Activated CD8-positive, alpha-beta T cell treated with anti-CD3 and anti-CD28 coated beads for 36 hours (primary cell): ENCODE results near the gene UBE2O. TPM values are rescaled to one million over a fixed set of nuclear protein-coding genes. Genes with fewer than 3 reads are reported as not detected.

Experiments used
- ATAC-seq: fragments of 200-7000 bp; cut with Tn5 transposase; one replicate; pipeline ENCODE4 v1.10.0; 2021; ENCODE audit warnings: mild to moderate bottlenecking, moderate library complexity
- CTCF ChIA-PET: fragments of 350-600 bp; sonication (Branson Sonifier 250); formaldehyde crosslinking; loops from one replicate; lab custom pipeline; 2021; ENCODE audit warnings: antibody characterized with exemption; lab: Charles Lee
- POLR2A ChIA-PET: fragments of 350-600 bp; sonication (Branson Sonifier 250); formaldehyde crosslinking; loops from one replicate; lab custom pipeline; 2021; ENCODE audit warnings: antibody characterized with exemption; lab: Charles Lee
- DNase-seq: peaks from one replicate; pipeline ENCODE4 v3.0.0-alpha.2; 2020
- H3K27ac Mint-ChIP-seq: one replicate; pipeline ENCODE4 v1.8.0; 2021; ENCODE audit warnings: mild to moderate bottlenecking, mixed read lengths
- H3K27me3 Mint-ChIP-seq: one replicate; pipeline ENCODE4 v1.8.0; 2021; ENCODE audit warnings: mixed read lengths
- H3K36me3 Mint-ChIP-seq: one replicate; pipeline ENCODE4 v1.8.0; 2021; ENCODE audit warnings: low read depth, mixed read lengths
- H3K4me1 Mint-ChIP-seq: one replicate; pipeline ENCODE4 v1.8.0; 2021; ENCODE audit warnings: low read depth, mixed read lengths
- H3K4me3 Mint-ChIP-seq: one replicate; pipeline ENCODE4 v1.8.0; 2021; ENCODE audit warnings: mild to moderate bottlenecking, moderate library complexity, mixed read lengths
- H3K9me3 Mint-ChIP-seq: one replicate; pipeline ENCODE4 v1.8.0; 2021; ENCODE audit warnings: mixed read lengths
- CTCF ChIP-seq: fragments of 200-600 bp; IDR thresholded peaks from one replicate; pipeline ENCODE4 v1.8.0; 2022; ENCODE audit warnings: antibody characterized with exemption, mild to moderate bottlenecking
- intact Hi-C: fragments of 100-400 bp; cut with micrococcal nuclease; formaldehyde crosslinking; loops from one replicate; pipeline ENCODE4 v1.10.0; 2022
- total RNA-seq, 2 experiments: library from RNA; stranded (reverse); gene quantifications; one replicate each; pipeline ENCODE4 v1.2.3, GENCODE V29; 2021

UBE2O gene
- total RNA-seq, 2 experiments from 2014 or later: 36.8 to 39.5 TPM

DNA sequence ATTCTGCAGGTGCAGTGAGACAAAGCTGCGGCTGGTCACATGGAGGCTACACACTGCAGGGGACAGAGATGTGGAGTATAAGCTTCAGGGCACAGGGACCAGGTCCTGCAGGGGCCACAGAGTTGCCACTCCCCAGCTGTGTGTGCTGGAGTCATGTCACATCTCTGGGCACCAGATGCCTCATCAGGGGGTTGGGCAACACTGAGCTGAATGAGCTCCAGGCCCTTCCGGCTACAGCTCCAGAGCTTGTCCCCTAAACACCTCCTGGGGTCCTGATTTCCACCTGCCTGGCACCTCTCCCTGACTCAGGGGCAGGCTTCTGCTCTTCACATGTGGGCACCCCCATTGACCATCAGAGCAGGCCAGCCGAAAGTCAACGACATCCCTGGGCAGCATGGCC, 36.1 kb downstream of the UBE2O start:
- H3K4me3 Mint-ChIP-seq: no peak overlapping the region
- H3K36me3 Mint-ChIP-seq: no peaks in the 10 kb centered on the region
- H3K27me3 Mint-ChIP-seq: no peaks in the 10 kb centered on the region
- H3K27ac Mint-ChIP-seq: no peak overlapping the region
- no peak for ATAC-seq
- no peak for TF ChIP-seq CTCF
- intact Hi-C loops: no loop called here
- ChIA-PET POLR2A (interaction anchor here (0.7 to 0.8 kb wide), 3 partner anchors 8 to 30 kb away, joined by 3 read pairs; no protein-coding TSS in a partner anchor), CTCF (interaction anchor here (1.0 to 4.1 kb wide), 4 partner anchors 8 to 106 kb away, joined by 3 to 26 read pairs (median 6); no protein-coding TSS in a partner anchor)
- peaks cover 15% of the 10 kb centered on the region for H3K4me1 Mint-ChIP-seq
- H3K9me3 Mint-ChIP-seq: no peaks in the 10 kb centered on the region
- no peak for DNase-seq

DNA sequence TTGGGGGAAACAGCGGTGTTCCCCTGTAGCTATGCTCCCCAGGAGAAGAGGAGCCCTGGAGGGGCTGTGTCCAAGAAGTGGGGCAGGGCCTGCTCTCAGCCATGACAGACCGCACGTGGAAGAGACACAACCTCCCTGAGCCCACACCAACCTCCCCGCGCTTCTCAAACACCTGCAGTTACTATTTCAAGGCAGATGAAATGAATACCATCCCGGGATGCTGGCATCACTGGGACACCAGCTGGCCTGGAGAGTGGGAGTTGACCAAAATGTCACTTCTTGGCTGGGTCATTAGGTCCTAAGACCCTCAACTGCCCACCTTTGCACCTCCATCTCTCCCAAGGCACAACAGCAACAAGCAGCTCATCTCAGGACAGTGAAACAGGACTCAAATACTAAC, 36.5 kb downstream of the UBE2O start:
- DNase-seq: no peak
- Mint-ChIP-seq H3K27ac (no peak overlapping the region), H3K36me3 (no peaks in the 10 kb centered on the region), H3K27me3 (no peaks in the 10 kb centered on the region), H3K9me3 (no peaks in the 10 kb centered on the region), H3K4me1 (peaks cover 15% of the 10 kb centered on the region), H3K4me3 (no peak overlapping the region)
- intact Hi-C loops: no loop called here
- no peak for ATAC-seq
- TF ChIP-seq CTCF: no peak
- ChIA-PET POLR2A (interaction anchor here (0.7 to 1.3 kb wide), 4 partner anchors 9 to 30 kb away, joined by 3 read pairs; no protein-coding TSS in a partner anchor), CTCF (interaction anchor here (1.2 to 4.1 kb wide), 3 partner anchors 8 to 106 kb away, joined by 3 to 26 read pairs (median 10); no protein-coding TSS in a partner anchor)

- ChIA-PET POLR2A (interaction anchor here (1.3 kb wide), 1 partner anchor 10 kb away, joined by 3 read pairs; no protein-coding TSS in a partner anchor), CTCF (interaction anchor here (1.2 to 4.1 kb wide), 3 partner anchors 18 to 107 kb away, joined by 3 to 26 read pairs (median 6); no protein-coding TSS in a partner anchor)
- Mint-ChIP-seq H3K4me1 (peaks cover 15% of the 10 kb centered on the region), H3K36me3 (no peaks in the 10 kb centered on the region), H3K4me3 (no peak overlapping the region), H3K9me3 (no peaks in the 10 kb centered on the region), H3K27me3 (no peaks in the 10 kb centered on the region), H3K27ac (no peak overlapping the region)
- DNase-seq (no peak), ATAC-seq (no peak)
- intact Hi-C loops: no loop called here
- no peak for TF ChIP-seq CTCF
Measured at GRCh38 chr17:76415786-76416185, 37.2 kb downstream of the UBE2O start.

DNA sequence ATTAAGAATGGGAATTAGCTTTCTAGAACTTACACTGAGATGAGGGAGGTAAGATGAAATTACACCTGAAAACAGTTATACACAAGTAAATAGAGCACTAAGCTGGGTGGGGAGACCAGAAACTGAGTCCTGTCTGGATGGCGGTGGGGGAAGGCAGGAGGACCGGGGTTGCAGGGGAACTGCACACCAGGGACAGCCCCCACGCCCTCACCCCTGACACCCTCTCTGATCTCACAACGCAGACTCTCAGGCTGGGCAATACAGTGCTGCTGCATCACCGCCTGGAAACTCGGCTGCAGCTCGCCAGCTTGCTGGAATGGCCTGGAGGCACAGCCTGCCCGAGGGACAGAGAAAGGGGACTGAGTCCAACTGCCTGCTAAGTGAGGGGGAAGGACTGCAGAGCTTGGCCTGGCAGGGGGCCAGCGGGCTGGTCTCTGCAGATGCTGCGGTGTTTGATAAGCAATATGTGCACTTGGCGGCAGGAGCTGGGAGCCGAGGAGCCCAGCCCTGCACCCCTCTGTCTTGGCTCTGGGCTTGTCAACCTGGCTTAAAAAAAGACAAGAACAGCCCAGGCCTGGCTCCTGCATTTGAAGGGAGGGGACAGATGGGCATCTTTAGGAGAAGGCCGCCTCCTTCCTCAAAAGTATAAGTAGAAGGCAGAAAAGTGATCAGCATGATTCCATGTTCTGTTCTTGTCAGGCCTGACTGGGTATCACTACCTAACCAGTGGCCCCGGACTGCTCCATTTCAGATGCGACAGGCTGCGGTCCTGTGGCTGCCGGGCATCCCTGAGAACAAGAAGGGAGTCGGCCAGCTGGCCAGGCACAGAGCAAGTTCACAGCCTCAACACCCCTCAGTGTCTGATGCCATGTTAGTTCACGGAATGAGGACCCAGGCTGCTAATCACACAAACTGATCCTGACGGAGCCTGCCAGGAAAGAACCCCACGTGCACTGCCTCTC, 38.3 kb downstream of the UBE2O start:
- intact Hi-C loops: no loop called here
- H3K36me3 Mint-ChIP-seq: no peaks in the 10 kb centered on the region
- ATAC-seq (no peak), DNase-seq (no peak)
- ChIA-PET CTCF (interaction anchor here (1.1 to 4.1 kb wide), 6 partner anchors 12 to 108 kb away, joined by 3 to 26 read pairs (median 4); no protein-coding TSS in a partner anchor), POLR2A (interaction anchor here (1.3 to 1.4 kb wide), 2 partner anchors 9 to 37 kb away, joined by 3 read pairs; no protein-coding TSS in a partner anchor)
- H3K27ac Mint-ChIP-seq: no peak overlapping the region
- no peak for TF ChIP-seq CTCF
- peaks cover 9% of the 10 kb centered on the region for H3K4me1 Mint-ChIP-seq
- H3K4me3 Mint-ChIP-seq: no peak overlapping the region
- no peaks in the 10 kb centered on the region for H3K27me3 Mint-ChIP-seq
- H3K9me3 Mint-ChIP-seq: no peaks in the 10 kb centered on the region
